ENCODE data around the gene UGT1A3.

The UGT1A3 gene

GRCh38 chr2:233799087-233799665 lies 70.3 kb downstream of the UGT1A3 start:
- no peak for DNase-seq

- no peak for DNase-seq
Observed at GRCh38 chr2:233799716-233800115, 70.9 kb downstream of the UGT1A3 start.

- no peak for DNase-seq
Observed at GRCh38 chr2:233800208-233800607, 71.4 kb downstream of the UGT1A3 start.

- DNase-seq: no peak
Observed at GRCh38 chr2:233801357-233802131, 72.7 kb downstream of the UGT1A3 start.

GRCh38 chr2:233802132-233802815 lies 73.4 kb downstream of the UGT1A3 start:
- no peak for DNase-seq

GRCh38 chr2:233803292-233803911 lies 74.6 kb downstream of the UGT1A3 start:
- no peak for DNase-seq

- no peak for DNase-seq
Observed at GRCh38 chr2:233803994-233804393, 75.2 kb downstream of the UGT1A3 start.

GRCh38 chr2:233807215-233807865 lies 78.5 kb downstream of the UGT1A3 start:
- DNase-seq: no peak

GRCh38 chr2:233807966-233808935 lies 79.4 kb downstream of the UGT1A3 start:
- DNase-seq: no peak

GRCh38 chr2:233810385-233810784 lies 81.5 kb downstream of the UGT1A3 start:
- no peak for DNase-seq

GRCh38 chr2:233811087-233811486 lies 82.2 kb downstream of the UGT1A3 start:
- DNase-seq: no peak

- no peak for DNase-seq
Observed at GRCh38 chr2:233811732-233812131, 82.9 kb downstream of the UGT1A3 start.

- DNase-seq: no peak
Observed at GRCh38 chr2:233813236-233814055, 84.6 kb downstream of the UGT1A3 start.

GRCh38 chr2:233814056-233814835 lies 85.4 kb downstream of the UGT1A3 start:
- no peak for DNase-seq

GRCh38 chr2:233815861-233816260 lies 87.0 kb downstream of the UGT1A3 start:
- no peak for DNase-seq

- no peak for DNase-seq
Observed at GRCh38 chr2:233816334-233816733, 87.5 kb downstream of the UGT1A3 start.

- DNase-seq: no peak
Observed at GRCh38 chr2:233816771-233817170, 87.9 kb downstream of the UGT1A3 start.

- DNase-seq: no peak
Observed at GRCh38 chr2:233817361-233817911, 88.6 kb downstream of the UGT1A3 start.

GRCh38 chr2:233817995-233818638 lies 89.3 kb downstream of the UGT1A3 start:
- DNase-seq: no peak

All from bone marrow (tissue), 2 donors.